Upper lobe of left lung (tissue), 4 donors: ENCODE results near the gene RBP4.

Experiments
- POLR2A ChIP-seq, 4 donors: fragments of 450-650 bp; IDR thresholded peaks; one replicate each; pipeline ENCODE4 v1.5.1; 2016 to 2017; ENCODE audit warnings: antibody characterized with exemption in 4 of 4, mild to moderate bottlenecking in 2 of 4
- POLR2AphosphoS5 ChIP-seq, 2 donors: sonication (generic); formaldehyde crosslinking; IDR thresholded peaks; one replicate each; pipeline ENCODE4 v1.5.1; 2017; ENCODE audit warnings: antibody characterized with exemption in 2 of 2
- TF ChIP-seq, protein P1 (sequence below), 6 experiments: fragments of 450-650 bp in 4 of 6; fragments of 200-600 bp in 2 of 6; sonication (generic) in 2 of 6; IDR thresholded peaks; one replicate each; pipeline ENCODE4 v1.5.1; 2016 to 2019; ENCODE audit warnings: antibody characterized with exemption in 6 of 6

DNA sequence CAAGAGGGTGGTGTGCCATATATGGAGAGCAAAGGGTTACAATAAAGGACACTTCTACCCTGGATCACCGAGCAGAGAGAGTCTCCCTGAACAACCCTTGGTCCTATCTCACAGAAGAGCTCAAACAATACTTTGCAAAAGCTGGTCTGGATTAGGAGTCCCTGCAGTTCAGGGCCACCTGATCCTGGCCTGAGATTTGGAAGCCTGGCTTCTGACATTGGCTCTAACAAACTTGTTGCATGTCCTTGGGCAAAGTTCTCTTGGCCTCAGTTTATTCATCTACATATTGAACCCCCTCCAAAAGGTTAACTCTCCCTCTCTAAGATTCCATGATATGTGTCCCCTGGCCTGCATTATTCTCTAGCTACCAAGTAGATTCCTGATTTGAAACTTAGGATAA is 1.7 kb downstream of the RBP4 start:
- TF ChIP-seq POLR2A (IDR thresholded peaks at IDR 0.05) (no peak), POLR2AphosphoS5 (IDR thresholded peaks at IDR 0.05) (no peak)
- TF ChIP-seq, protein P1, sequence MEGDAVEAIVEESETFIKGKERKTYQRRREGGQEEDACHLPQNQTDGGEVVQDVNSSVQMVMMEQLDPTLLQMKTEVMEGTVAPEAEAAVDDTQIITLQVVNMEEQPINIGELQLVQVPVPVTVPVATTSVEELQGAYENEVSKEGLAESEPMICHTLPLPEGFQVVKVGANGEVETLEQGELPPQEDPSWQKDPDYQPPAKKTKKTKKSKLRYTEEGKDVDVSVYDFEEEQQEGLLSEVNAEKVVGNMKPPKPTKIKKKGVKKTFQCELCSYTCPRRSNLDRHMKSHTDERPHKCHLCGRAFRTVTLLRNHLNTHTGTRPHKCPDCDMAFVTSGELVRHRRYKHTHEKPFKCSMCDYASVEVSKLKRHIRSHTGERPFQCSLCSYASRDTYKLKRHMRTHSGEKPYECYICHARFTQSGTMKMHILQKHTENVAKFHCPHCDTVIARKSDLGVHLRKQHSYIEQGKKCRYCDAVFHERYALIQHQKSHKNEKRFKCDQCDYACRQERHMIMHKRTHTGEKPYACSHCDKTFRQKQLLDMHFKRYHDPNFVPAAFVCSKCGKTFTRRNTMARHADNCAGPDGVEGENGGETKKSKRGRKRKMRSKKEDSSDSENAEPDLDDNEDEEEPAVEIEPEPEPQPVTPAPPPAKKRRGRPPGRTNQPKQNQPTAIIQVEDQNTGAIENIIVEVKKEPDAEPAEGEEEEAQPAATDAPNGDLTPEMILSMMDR (IDR thresholded peaks at IDR 0.05) = no peak
